ENCODE results near the gene TRIL. TPM values are rescaled to one million over a fixed set of nuclear protein-coding genes. Genes with fewer than 3 reads are reported as not detected.
A peak's percentile ranks its signal among the peaks of the same experiment; 100 is the strongest.

Gene TRIL
- total RNA-seq, 1 experiment from 2014 or later, result 0.47 TPM

GRCh38 chr7:28961972-28962371, 3.8 kb upstream of the TRIL start:
- DNase-seq, result no peak
- intact Hi-C loops (cut with micrococcal nuclease; ENCODE audit: unreplicated experiment), result no loop called here
- no TSS peak for BruUV-seq (replicated peaks)
- peaks cover 14% of the 10 kb centered on the region for H3K4me1 Mint-ChIP-seq (ENCODE audit: low read depth, unreplicated experiment)
- peaks cover 2% of the 10 kb centered on the region for H3K36me3 Mint-ChIP-seq (ENCODE audit: insufficient read depth, unreplicated experiment)
- H3K4me3 Mint-ChIP-seq (ENCODE audit: low read depth, unreplicated experiment), result no peak overlapping the region
- CTCF ChIA-PET, result interaction anchor here (1.1 to 1.5 kb wide), 2 partner anchors 40 to 144 kb away, joined by 3 to 4 read pairs; no protein-coding TSS in a partner anchor
- TF ChIP-seq CTCF (IDR thresholded peaks at IDR 0.05; ENCODE audit: unreplicated experiment), result no peak
- H3K27me3 Mint-ChIP-seq (ENCODE audit: unreplicated experiment), result no peaks in the 10 kb centered on the region
- H3K9me3 Mint-ChIP-seq (ENCODE audit: low read depth, unreplicated experiment), result peaks cover 8% of the 10 kb centered on the region
- H3K27ac Mint-ChIP-seq (ENCODE audit: unreplicated experiment), result no peak overlapping the region

- no peak for DNase-seq
- BruUV-seq (replicated peaks), result no TSS peak
- no peak for TF ChIP-seq CTCF (IDR thresholded peaks at IDR 0.05; ENCODE audit: unreplicated experiment)
- intact Hi-C loops (cut with micrococcal nuclease; ENCODE audit: unreplicated experiment), result no loop called here
- Mint-ChIP-seq H3K4me3 (ENCODE audit: low read depth, unreplicated experiment) (no peak overlapping the region), H3K27me3 (ENCODE audit: unreplicated experiment) (no peaks in the 10 kb centered on the region), H3K36me3 (ENCODE audit: insufficient read depth, unreplicated experiment) (peaks cover 19% of the 10 kb centered on the region), H3K4me1 (ENCODE audit: low read depth, unreplicated experiment) (peaks cover 14% of the 10 kb centered on the region), H3K27ac (ENCODE audit: unreplicated experiment) (no peak overlapping the region), H3K9me3 (ENCODE audit: low read depth, unreplicated experiment) (no peaks in the 10 kb centered on the region)
- CTCF ChIA-PET, result interaction anchor here (0.6 to 1.0 kb wide), 2 partner anchors 34 to 153 kb away, joined by 3 read pairs; no protein-coding TSS in a partner anchor
Observed at GRCh38 chr7:28960071-28960840, 2.1 kb upstream of the TRIL start.

- no peaks in the 10 kb centered on the region for H3K27me3 Mint-ChIP-seq (ENCODE audit: unreplicated experiment)
- H3K4me3 Mint-ChIP-seq (ENCODE audit: low read depth, unreplicated experiment), result no peak overlapping the region
- DNase-seq, result no peak
- CTCF ChIA-PET, result no interaction called here
- H3K36me3 Mint-ChIP-seq (ENCODE audit: insufficient read depth, unreplicated experiment), result peaks cover 21% of the 10 kb centered on the region
- TF ChIP-seq CTCF (IDR thresholded peaks at IDR 0.05; ENCODE audit: unreplicated experiment), result no peak
- H3K27ac Mint-ChIP-seq (ENCODE audit: unreplicated experiment), result no peak overlapping the region
- no TSS peak for BruUV-seq (replicated peaks)
- peaks cover 14% of the 10 kb centered on the region for H3K4me1 Mint-ChIP-seq (ENCODE audit: low read depth, unreplicated experiment)
- intact Hi-C loops (cut with micrococcal nuclease; ENCODE audit: unreplicated experiment), result no loop called here
- no peaks in the 10 kb centered on the region for H3K9me3 Mint-ChIP-seq (ENCODE audit: low read depth, unreplicated experiment)
Observed at GRCh38 chr7:28958980-28959347, 834 bp upstream of the TRIL start.

GRCh38 chr7:28957751-28958234, 337 bp downstream of the TRIL start:
- Mint-ChIP-seq H3K36me3 (ENCODE audit: insufficient read depth, unreplicated experiment) (peaks cover 21% of the 10 kb centered on the region), H3K4me1 (ENCODE audit: low read depth, unreplicated experiment) (peaks cover 14% of the 10 kb centered on the region), H3K9me3 (ENCODE audit: low read depth, unreplicated experiment) (no peaks in the 10 kb centered on the region), H3K27ac (ENCODE audit: unreplicated experiment) (no peak overlapping the region), H3K27me3 (ENCODE audit: unreplicated experiment) (no peaks in the 10 kb centered on the region), H3K4me3 (ENCODE audit: low read depth, unreplicated experiment) (peak overlapping the region; percentile 93)
- no TSS peak for BruUV-seq (replicated peaks)
- CTCF ChIA-PET, result interaction anchor here (0.6 to 3.0 kb wide), 9 partner anchors 31 to 447 kb away, joined by 3 to 77 read pairs (median 18); no protein-coding TSS in a partner anchor
- no peak for DNase-seq
- TF ChIP-seq CTCF (IDR thresholded peaks at IDR 0.05; ENCODE audit: unreplicated experiment), result no peak
- intact Hi-C loops (cut with micrococcal nuclease; ENCODE audit: unreplicated experiment), result no loop called here
